Measurements from ENCODE around the gene ANKRD44.

DNA sequence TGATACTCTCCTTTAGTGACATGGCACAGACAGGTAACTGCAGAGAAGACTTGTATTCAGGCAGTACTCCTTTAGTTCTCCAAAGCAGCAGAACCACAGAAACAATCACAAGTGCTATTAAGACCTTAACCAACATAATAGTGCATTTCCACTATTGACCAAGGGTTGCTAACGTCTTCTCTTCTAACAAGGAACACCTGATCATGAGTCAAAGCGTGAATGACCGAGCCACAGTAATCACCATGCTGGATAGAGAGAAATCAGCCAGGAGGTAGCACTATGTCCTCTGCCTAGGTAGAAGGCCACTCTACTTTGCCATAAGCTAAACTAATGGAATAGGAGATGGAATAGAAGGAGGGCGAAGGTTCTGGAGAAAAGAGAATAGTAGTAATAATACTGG is 161.0 kb downstream of the ANKRD44 start:
- TF ChIP-seq, protein P1, sequence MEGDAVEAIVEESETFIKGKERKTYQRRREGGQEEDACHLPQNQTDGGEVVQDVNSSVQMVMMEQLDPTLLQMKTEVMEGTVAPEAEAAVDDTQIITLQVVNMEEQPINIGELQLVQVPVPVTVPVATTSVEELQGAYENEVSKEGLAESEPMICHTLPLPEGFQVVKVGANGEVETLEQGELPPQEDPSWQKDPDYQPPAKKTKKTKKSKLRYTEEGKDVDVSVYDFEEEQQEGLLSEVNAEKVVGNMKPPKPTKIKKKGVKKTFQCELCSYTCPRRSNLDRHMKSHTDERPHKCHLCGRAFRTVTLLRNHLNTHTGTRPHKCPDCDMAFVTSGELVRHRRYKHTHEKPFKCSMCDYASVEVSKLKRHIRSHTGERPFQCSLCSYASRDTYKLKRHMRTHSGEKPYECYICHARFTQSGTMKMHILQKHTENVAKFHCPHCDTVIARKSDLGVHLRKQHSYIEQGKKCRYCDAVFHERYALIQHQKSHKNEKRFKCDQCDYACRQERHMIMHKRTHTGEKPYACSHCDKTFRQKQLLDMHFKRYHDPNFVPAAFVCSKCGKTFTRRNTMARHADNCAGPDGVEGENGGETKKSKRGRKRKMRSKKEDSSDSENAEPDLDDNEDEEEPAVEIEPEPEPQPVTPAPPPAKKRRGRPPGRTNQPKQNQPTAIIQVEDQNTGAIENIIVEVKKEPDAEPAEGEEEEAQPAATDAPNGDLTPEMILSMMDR (IDR thresholded peaks at IDR 0.05), result no peak
- TF ChIP-seq, protein P2, sequence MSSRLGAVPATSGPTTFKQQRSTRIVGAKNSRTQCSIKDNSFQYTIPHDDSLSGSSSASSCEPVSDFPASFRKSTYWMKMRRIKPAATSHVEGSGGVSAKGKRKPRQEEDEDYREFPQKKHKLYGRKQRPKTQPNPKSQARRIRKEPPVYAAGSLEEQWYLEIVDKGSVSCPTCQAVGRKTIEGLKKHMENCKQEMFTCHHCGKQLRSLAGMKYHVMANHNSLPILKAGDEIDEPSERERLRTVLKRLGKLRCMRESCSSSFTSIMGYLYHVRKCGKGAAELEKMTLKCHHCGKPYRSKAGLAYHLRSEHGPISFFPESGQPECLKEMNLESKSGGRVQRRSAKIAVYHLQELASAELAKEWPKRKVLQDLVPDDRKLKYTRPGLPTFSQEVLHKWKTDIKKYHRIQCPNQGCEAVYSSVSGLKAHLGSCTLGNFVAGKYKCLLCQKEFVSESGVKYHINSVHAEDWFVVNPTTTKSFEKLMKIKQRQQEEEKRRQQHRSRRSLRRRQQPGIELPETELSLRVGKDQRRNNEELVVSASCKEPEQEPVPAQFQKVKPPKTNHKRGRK (CRISPR knock-in tag; IDR thresholded peaks at IDR 0.05; ENCODE audit: borderline replicate concordance), result no peak
- TF ChIP-seq FOXJ3 (CRISPR knock-in tag; IDR thresholded peaks at IDR 0.05; ENCODE audit: borderline replicate concordance) (no peak), CREB1 (CRISPR knock-in tag; IDR thresholded peaks at IDR 0.05) (no peak), ZNF671 (CRISPR knock-in tag; IDR thresholded peaks at IDR 0.05) (no peak), KAT7 (CRISPR knock-in tag; IDR thresholded peaks at IDR 0.05; ENCODE audit: borderline replicate concordance) (no peak)
- TF ChIP-seq, protein P3, sequence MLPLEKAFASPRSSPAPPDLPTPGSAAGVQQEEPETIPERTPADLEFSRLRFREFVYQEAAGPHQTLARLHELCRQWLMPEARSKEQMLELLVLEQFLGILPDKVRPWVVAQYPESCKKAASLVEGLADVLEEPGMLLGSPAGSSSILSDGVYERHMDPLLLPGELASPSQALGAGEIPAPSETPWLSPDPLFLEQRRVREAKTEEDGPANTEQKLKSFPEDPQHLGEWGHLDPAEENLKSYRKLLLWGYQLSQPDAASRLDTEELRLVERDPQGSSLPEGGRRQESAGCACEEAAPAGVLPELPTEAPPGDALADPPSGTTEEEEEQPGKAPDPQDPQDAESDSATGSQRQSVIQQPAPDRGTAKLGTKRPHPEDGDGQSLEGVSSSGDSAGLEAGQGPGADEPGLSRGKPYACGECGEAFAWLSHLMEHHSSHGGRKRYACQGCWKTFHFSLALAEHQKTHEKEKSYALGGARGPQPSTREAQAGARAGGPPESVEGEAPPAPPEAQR (CRISPR knock-in tag; IDR thresholded peaks at IDR 0.05), result no peak
- TF ChIP-seq, protein P4, sequence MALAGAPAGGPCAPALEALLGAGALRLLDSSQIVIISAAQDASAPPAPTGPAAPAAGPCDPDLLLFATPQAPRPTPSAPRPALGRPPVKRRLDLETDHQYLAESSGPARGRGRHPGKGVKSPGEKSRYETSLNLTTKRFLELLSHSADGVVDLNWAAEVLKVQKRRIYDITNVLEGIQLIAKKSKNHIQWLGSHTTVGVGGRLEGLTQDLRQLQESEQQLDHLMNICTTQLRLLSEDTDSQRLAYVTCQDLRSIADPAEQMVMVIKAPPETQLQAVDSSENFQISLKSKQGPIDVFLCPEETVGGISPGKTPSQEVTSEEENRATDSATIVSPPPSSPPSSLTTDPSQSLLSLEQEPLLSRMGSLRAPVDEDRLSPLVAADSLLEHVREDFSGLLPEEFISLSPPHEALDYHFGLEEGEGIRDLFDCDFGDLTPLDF (CRISPR knock-in tag; IDR thresholded peaks at IDR 0.05), result no peak
- TF ChIP-seq, protein P5, sequence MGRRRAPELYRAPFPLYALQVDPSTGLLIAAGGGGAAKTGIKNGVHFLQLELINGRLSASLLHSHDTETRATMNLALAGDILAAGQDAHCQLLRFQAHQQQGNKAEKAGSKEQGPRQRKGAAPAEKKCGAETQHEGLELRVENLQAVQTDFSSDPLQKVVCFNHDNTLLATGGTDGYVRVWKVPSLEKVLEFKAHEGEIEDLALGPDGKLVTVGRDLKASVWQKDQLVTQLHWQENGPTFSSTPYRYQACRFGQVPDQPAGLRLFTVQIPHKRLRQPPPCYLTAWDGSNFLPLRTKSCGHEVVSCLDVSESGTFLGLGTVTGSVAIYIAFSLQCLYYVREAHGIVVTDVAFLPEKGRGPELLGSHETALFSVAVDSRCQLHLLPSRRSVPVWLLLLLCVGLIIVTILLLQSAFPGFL (CRISPR knock-in tag; IDR thresholded peaks at IDR 0.05; ENCODE audit: borderline replicate concordance), result no peak
